ACC112 (cell line): Measurements from ENCODE around the gene RNPEPL1.

ENCODE experiments used
- H2AFZ ChIP-seq: fragments of 200-600 bp; sonication (generic); one replicate; pipeline ENCODE4 v1.6.0; 2017; ENCODE audit warnings: antibody characterized with exemption, low read length; ENCODE audit not compliant: unreplicated experiment
- H3K27ac ChIP-seq: fragments of 200-600 bp; sonication (generic); 2 replicates; pipeline ENCODE4 v1.5.1; 2014; ENCODE audit warnings: low read depth, mild to moderate bottlenecking, antibody characterized with exemption, low read length, moderate library complexity
- H3K27me3 ChIP-seq: fragments of 200-600 bp; sonication (generic); 2 replicates; pipeline ENCODE4 v1.6.1; 2014; ENCODE audit warnings: mild to moderate bottlenecking, antibody characterized with exemption, low read length, moderate library complexity, mixed read lengths; ENCODE audit not compliant: insufficient read depth
- H3K36me3 ChIP-seq: fragments of 200-600 bp; sonication (generic); 2 replicates; pipeline ENCODE4 v1.6.1; 2016; ENCODE audit warnings: mild to moderate bottlenecking, antibody characterized with exemption, low read length, moderate library complexity, mixed read lengths; ENCODE audit not compliant: insufficient read depth
- H3K4me1 ChIP-seq: fragments of 200-600 bp; sonication (generic); one replicate; pipeline ENCODE4 v1.6.1; 2016; ENCODE audit warnings: low read length, mixed read lengths; ENCODE audit not compliant: insufficient read depth, unreplicated experiment, control insufficient read depth
- H3K4me3 ChIP-seq: fragments of 200-600 bp; sonication (generic); 2 replicates; pipeline ENCODE4 v1.5.1; 2014; ENCODE audit warnings: mild to moderate bottlenecking, low read depth, low read length
- H3K79me2 ChIP-seq: fragments of 200-600 bp; sonication (generic); one replicate; pipeline ENCODE4 v1.6.0; 2016; ENCODE audit warnings: low read length; ENCODE audit not compliant: control insufficient read depth, unreplicated experiment, insufficient read depth

Gene RNPEPL1

GRCh38 chr2:240565333-240566202, 2.7 kb upstream of the RNPEPL1 start:
- peak overlapping the region; percentile 44 for H3K27ac ChIP-seq
- no peaks in the 10 kb centered on the region for H3K36me3 ChIP-seq
- H3K4me1 ChIP-seq: peaks cover 42% of the 10 kb centered on the region
- peak overlapping the region; percentile 65 for H3K4me3 ChIP-seq
- H3K79me2 ChIP-seq: peaks cover 3% of the 10 kb centered on the region
- no peaks in the 10 kb centered on the region for H3K27me3 ChIP-seq
- peak overlapping the region; percentile 78 for H2AFZ ChIP-seq

GRCh38 chr2:240566203-240567136, 1.8 kb upstream of the RNPEPL1 start:
- Histone ChIP-seq H2AFZ (peak overlapping the region; percentile 78), H3K27ac (peak overlapping the region; percentile 44), H3K36me3 (no peaks in the 10 kb centered on the region), H3K79me2 (peaks cover 3% of the 10 kb centered on the region), H3K4me3 (peak overlapping the region; percentile 79), H3K4me1 (peaks cover 42% of the 10 kb centered on the region), H3K27me3 (no peaks in the 10 kb centered on the region)

GRCh38 chr2:240567137-240567871, 980 bp upstream of the RNPEPL1 start:
- H3K27ac ChIP-seq: no peak overlapping the region
- H3K79me2 ChIP-seq: peaks cover 3% of the 10 kb centered on the region
- H3K4me1 ChIP-seq: peaks cover 36% of the 10 kb centered on the region

GRCh38 chr2:240568678-240569522, 616 bp downstream of the RNPEPL1 start:
- H3K4me1 ChIP-seq: peaks cover 29% of the 10 kb centered on the region
- no peaks in the 10 kb centered on the region for H3K36me3 ChIP-seq
- no peak overlapping the region for H2AFZ ChIP-seq
- H3K27ac ChIP-seq: no peak overlapping the region
- peak overlapping the region; percentile 78 for H3K4me3 ChIP-seq
- H3K27me3 ChIP-seq: no peaks in the 10 kb centered on the region
- H3K79me2 ChIP-seq: no peaks in the 10 kb centered on the region

More at GRCh38 chr2:240567137-240567871, 980 bp upstream of the RNPEPL1 start:
- no peaks in the 10 kb centered on the region for H3K27me3 ChIP-seq
- no peaks in the 10 kb centered on the region for H3K36me3 ChIP-seq
- H3K4me3 ChIP-seq: peak overlapping the region; percentile 79
- no peak overlapping the region for H2AFZ ChIP-seq

DNA sequence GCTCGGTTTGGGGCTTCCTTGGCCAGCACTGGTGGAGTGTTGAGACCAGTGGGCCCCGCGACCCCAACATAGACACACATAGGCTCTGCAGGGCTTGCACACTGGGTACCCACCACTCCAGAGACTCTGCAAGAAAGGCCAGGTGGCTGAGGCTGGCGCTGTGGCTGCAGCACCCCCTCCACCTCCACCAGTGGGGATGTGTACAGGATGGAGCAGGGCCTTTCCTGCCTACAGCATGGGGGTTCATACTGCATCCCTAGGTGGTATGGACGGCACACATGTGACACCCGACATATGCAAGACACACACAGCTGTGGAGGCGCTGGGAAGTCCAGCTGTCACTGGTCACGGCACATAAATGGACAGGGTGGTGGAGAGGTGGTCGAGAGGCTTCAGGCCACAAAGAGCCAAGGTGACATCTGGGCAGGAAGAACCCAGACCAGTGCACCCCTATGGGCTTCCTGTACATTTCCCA, 1.3 kb downstream of the RNPEPL1 start:
- H2AFZ ChIP-seq: no peak overlapping the region
- no peak overlapping the region for H3K27ac ChIP-seq
- H3K4me1 ChIP-seq: peaks cover 29% of the 10 kb centered on the region
- H3K36me3 ChIP-seq: no peaks in the 10 kb centered on the region
- no peaks in the 10 kb centered on the region for H3K79me2 ChIP-seq
- H3K4me3 ChIP-seq: peak overlapping the region; percentile 78
- no peaks in the 10 kb centered on the region for H3K27me3 ChIP-seq

GRCh38 chr2:240569998-240570530, 1.8 kb downstream of the RNPEPL1 start:
- Histone ChIP-seq H3K4me1 (peaks cover 29% of the 10 kb centered on the region), H3K27ac (no peak overlapping the region), H3K36me3 (no peaks in the 10 kb centered on the region), H3K4me3 (peak overlapping the region; percentile 78; the same call in 1 of the 2 replicates), H3K27me3 (no peaks in the 10 kb centered on the region), H2AFZ (no peak overlapping the region), H3K79me2 (no peaks in the 10 kb centered on the region)

- no peak overlapping the region for H3K27ac ChIP-seq
- H3K4me3 ChIP-seq: no peak overlapping the region
- H3K27me3 ChIP-seq: no peaks in the 10 kb centered on the region
- no peaks in the 10 kb centered on the region for H3K79me2 ChIP-seq
- no peak overlapping the region for H2AFZ ChIP-seq
- H3K4me1 ChIP-seq: peaks cover 24% of the 10 kb centered on the region
- no peaks in the 10 kb centered on the region for H3K36me3 ChIP-seq
These were observed 2.4 kb downstream of the RNPEPL1 start for GRCh38 chr2:240570531-240571313.

GRCh38 chr2:240571314-240571973, 3.2 kb downstream of the RNPEPL1 start:
- Histone ChIP-seq H3K36me3 (no peaks in the 10 kb centered on the region), H3K27ac (no peak overlapping the region), H3K79me2 (no peaks in the 10 kb centered on the region), H3K27me3 (no peaks in the 10 kb centered on the region), H2AFZ (no peak overlapping the region), H3K4me3 (no peak overlapping the region), H3K4me1 (peaks cover 19% of the 10 kb centered on the region)
